UCSD-AML1 (cell line): ENCODE results near the gene SUSD1.

ENCODE experiments used
- DNase-seq: peaks from one replicate; lab custom pipeline; 2025; ENCODE audit not compliant: unreplicated experiment; lab: John Stamatoyannopoulos, UW

Gene SUSD1

GRCh38 chr9:111991179-111991578 lies 183.9 kb downstream of the SUSD1 start:
- DNase-seq, result no peak
